Subcutaneous adipose tissue (tissue), 4 donors: ENCODE results near the gene RWDD1. TPM values are rescaled to one million over a fixed set of nuclear protein-coding genes. Genes with fewer than 3 reads are reported as not detected.

Source experiments
- CTCF ChIP-seq: fragments of 450-650 bp; IDR thresholded peaks from one replicate; pipeline ENCODE4 v1.5.1; 2016; ENCODE audit warnings: low read depth, mild to moderate bottlenecking, control low read depth, antibody characterized with exemption, moderate library complexity
- total RNA-seq, 4 donors: library from RNA; depleted of rRNA; stranded (reverse); fragments of >200 nt; gene quantifications; one replicate each; pipeline ENCODE4 v1.1.0, GENCODE V29; 2016

RWDD1 gene
- total RNA-seq: 10 to 100 TPM; 42.2 to 70.6 (median 50.4) TPM

- no peak for TF ChIP-seq CTCF
These were observed at the start of gene RWDD1 for GRCh38 chr6:116570856-116571682. TSS of gene RWDD1 (plus strand) at chr6:116571504. CDS start at chr6:116571583, 79 bp downstream.

- TF ChIP-seq CTCF: no peak
These were observed 48.4 kb upstream of the RWDD1 start for GRCh38 chr6:116522896-116523295.

GRCh38 chr6:116524236-116524635 is 47.1 kb upstream of the RWDD1 start:
- TF ChIP-seq CTCF: no peak

- no peak for TF ChIP-seq CTCF
These were observed 43.2 kb upstream of the RWDD1 start for GRCh38 chr6:116528133-116528532.

- TF ChIP-seq CTCF: no peak
These were observed 42.5 kb upstream of the RWDD1 start for GRCh38 chr6:116528780-116529179.

GRCh38 chr6:116529466-116530290 is 41.6 kb upstream of the RWDD1 start:
- no peak for TF ChIP-seq CTCF

- TF ChIP-seq CTCF: no peak
These were observed 40.9 kb upstream of the RWDD1 start for GRCh38 chr6:116530436-116530835.
